OCI-LY3 (cell line): ENCODE measurements around the gene TMEM258.

ENCODE experiments used
- H2AFZ ChIP-seq: fragments of 200-600, 300-600 bp; shearing (Covaris generic); 2 replicates; pipeline ENCODE4 v1.6.0; 2014; ENCODE audit warnings: antibody characterized with exemption, low read depth, low read length
- H3K27ac ChIP-seq: fragments of 200-600, 300-600 bp; sonication (generic); 2 replicates; pipeline ENCODE4 v1.5.1; 2014; ENCODE audit warnings: mild to moderate bottlenecking, low read length, moderate library complexity, mixed read lengths
- H3K27me3 ChIP-seq: fragments of 200-600, 300-600 bp; sonication (generic); 2 replicates; pipeline ENCODE4 v1.6.1; 2014; ENCODE audit warnings: low read depth, low read length, mixed read lengths
- H3K36me3 ChIP-seq: fragments of 200-600, 300-600 bp; sonication (generic); replicated peaks from 2 replicates; pipeline ENCODE3; 2014; ENCODE audit warnings: low read depth, low read length, mixed read lengths
- H3K4me1 ChIP-seq: fragments of 300-600, 200-600 bp; sonication (generic); 2 replicates; pipeline ENCODE4 v1.6.1; 2014; ENCODE audit warnings: low read length, mixed read lengths
- H3K4me2 ChIP-seq: fragments of 200-600, 300-600 bp; sonication (generic); 2 replicates; pipeline ENCODE4 v1.6.1; 2014; ENCODE audit warnings: low read length, mixed read lengths
- H3K4me3 ChIP-seq: fragments of 300-600, 200-600 bp; sonication (generic); 2 replicates; pipeline ENCODE4 v1.5.1; 2014; ENCODE audit warnings: antibody characterized with exemption, mild to moderate bottlenecking, low read length, moderate library complexity
- H3K79me2 ChIP-seq: fragments of 300-600, 200-600 bp; shearing (Covaris generic); 2 replicates; pipeline ENCODE4 v1.6.1; 2014; ENCODE audit warnings: mild to moderate bottlenecking, low read length, mixed read lengths
- H3K9ac ChIP-seq: fragments of 300-600, 200-600 bp; shearing (Covaris generic); 2 replicates; pipeline ENCODE4 v1.6.0; 2014; ENCODE audit warnings: mild to moderate bottlenecking, low read length, moderate library complexity
- H3K9me3 ChIP-seq: fragments of 200-600, 300-600 bp; shearing (Covaris generic); 2 replicates; pipeline ENCODE4 v1.6.1; 2014; ENCODE audit warnings: low read length, mixed read lengths; ENCODE audit not compliant: insufficient read depth
- H4K20me1 ChIP-seq: fragments of 200-600, 300-600 bp; sonication (generic); 2 replicates; pipeline ENCODE4 v1.6.1; 2016; ENCODE audit warnings: low read length, mixed read lengths; ENCODE audit not compliant: insufficient read depth
- EZH2phosphoT487 ChIP-seq: fragments of 200-600 bp; shearing (Covaris generic); IDR thresholded peaks from 2 replicates; pipeline ENCODE4 v1.6.1; 2018; ENCODE audit warnings: antibody characterized with exemption, mixed run types, low read depth
- TF ChIP-seq, protein P1 (sequence below): fragments of 200-600, 300-600 bp; sonication (generic); IDR thresholded peaks from 2 replicates; pipeline ENCODE4 v1.5.1; 2014; ENCODE audit warnings: antibody characterized with exemption, low read length, low read depth

TMEM258 gene

DNA sequence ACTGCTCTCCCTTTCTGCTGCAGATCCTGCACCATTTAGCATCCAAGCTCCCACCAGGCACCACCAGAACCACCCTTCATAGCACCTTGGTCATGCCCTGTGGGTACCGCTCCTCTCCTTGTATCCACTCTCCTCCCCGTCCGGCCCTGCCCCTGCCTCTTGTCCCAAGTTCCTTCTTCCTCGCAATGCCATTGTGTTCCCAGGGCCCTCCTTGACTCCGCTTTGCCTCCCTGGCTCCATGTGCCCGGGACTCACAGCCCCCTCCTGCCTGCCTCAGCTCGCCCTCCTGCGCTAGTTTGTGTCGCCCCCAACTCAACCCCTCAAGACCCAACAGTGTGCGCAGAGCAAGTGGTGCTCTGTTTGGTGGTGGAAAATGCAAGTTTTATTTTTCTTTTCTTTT is 46.5 kb upstream of the TMEM258 start:
- no peak overlapping the region for H3K4me2 ChIP-seq
- peaks cover 4% of the 10 kb centered on the region; the same call in 1 of the 2 replicates for H4K20me1 ChIP-seq
- no peak overlapping the region for H3K4me3 ChIP-seq
- peaks cover 20% of the 10 kb centered on the region for H3K4me1 ChIP-seq
- H3K9ac ChIP-seq, result no peak overlapping the region
- H2AFZ ChIP-seq, result no peak overlapping the region
- H3K36me3 ChIP-seq, result peaks cover 74% of the 10 kb centered on the region
- peaks cover 40% of the 10 kb centered on the region for H3K79me2 ChIP-seq
- no peak overlapping the region for H3K27ac ChIP-seq
- no peaks in the 10 kb centered on the region for H3K9me3 ChIP-seq
- no peaks in the 10 kb centered on the region for H3K27me3 ChIP-seq
- TF ChIP-seq, protein P1, sequence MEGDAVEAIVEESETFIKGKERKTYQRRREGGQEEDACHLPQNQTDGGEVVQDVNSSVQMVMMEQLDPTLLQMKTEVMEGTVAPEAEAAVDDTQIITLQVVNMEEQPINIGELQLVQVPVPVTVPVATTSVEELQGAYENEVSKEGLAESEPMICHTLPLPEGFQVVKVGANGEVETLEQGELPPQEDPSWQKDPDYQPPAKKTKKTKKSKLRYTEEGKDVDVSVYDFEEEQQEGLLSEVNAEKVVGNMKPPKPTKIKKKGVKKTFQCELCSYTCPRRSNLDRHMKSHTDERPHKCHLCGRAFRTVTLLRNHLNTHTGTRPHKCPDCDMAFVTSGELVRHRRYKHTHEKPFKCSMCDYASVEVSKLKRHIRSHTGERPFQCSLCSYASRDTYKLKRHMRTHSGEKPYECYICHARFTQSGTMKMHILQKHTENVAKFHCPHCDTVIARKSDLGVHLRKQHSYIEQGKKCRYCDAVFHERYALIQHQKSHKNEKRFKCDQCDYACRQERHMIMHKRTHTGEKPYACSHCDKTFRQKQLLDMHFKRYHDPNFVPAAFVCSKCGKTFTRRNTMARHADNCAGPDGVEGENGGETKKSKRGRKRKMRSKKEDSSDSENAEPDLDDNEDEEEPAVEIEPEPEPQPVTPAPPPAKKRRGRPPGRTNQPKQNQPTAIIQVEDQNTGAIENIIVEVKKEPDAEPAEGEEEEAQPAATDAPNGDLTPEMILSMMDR, result no peak
- TF ChIP-seq EZH2phosphoT487, result no peak

DNA sequence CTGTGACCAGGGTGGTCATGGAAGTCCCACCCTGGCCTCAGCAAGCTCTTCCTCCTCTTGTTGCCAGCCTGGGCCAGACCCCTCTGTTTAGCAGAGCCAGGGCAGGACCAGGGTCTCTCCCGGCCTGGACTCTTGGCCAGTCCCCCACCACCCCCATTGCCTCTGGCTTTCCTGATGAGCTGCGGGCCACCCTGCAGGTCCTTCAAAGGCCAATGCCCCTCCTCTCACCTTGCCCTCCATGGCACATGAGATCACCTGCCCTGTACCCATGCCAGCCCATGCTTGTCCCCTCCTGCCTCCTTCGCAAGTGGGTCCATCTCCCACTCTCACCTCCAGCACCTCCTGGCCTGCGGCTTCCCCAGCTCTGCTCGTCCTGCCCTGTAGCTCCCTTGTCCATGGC is 46.1 kb upstream of the TMEM258 start:
- Histone ChIP-seq H3K27ac (no peak overlapping the region), H3K4me1 (peaks cover 24% of the 10 kb centered on the region), H3K36me3 (peaks cover 77% of the 10 kb centered on the region)

DNA sequence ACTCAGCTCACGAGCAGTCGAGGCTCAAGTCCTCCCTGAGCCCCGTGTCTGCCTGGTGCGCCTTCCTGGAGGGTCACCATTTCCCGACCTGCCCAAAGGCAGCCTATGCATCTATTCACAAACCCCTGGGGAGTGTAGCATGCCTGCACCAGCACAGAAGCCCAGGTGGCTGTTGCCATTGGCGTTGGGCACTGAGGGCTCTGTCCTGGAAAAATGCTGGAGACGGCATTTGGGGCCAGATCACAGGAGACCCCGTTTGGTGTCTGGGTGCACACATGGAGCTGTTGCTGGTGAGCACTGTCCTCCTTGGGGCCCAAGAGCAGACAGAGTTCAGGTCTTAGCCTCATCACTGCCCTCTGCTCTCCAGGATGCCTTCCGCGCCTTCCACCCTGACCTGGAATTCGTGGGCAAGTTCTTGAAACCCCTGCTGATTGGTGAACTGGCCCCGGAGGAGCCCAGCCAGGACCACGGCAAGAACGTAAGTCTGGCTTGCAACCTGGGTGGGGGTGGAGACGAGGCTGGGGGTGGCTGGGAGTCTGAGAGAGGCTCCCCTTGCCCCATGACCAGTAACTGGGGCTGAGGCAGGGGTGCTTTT is 45.1 kb upstream of the TMEM258 start:
- peaks cover 50% of the 10 kb centered on the region for H3K79me2 ChIP-seq
- no peak overlapping the region for H3K4me3 ChIP-seq
- H3K27me3 ChIP-seq, result no peaks in the 10 kb centered on the region
- no peak overlapping the region for H2AFZ ChIP-seq
- no peak overlapping the region for H3K9ac ChIP-seq
- no peaks in the 10 kb centered on the region for H3K9me3 ChIP-seq
- no peak overlapping the region for H3K4me2 ChIP-seq
- peaks cover 34% of the 10 kb centered on the region for H3K4me1 ChIP-seq
- peaks cover 77% of the 10 kb centered on the region for H3K36me3 ChIP-seq
- H4K20me1 ChIP-seq, result peaks cover 4% of the 10 kb centered on the region; the same call in 1 of the 2 replicates
- no peak overlapping the region for H3K27ac ChIP-seq
- TF ChIP-seq EZH2phosphoT487, result no peak
- TF ChIP-seq, protein P1, result no peak

More for the DNA sequence above, 46.1 kb upstream of the TMEM258 start:
- H3K9me3 ChIP-seq, result no peaks in the 10 kb centered on the region
- H3K27me3 ChIP-seq, result no peaks in the 10 kb centered on the region
- no peak overlapping the region for H3K4me2 ChIP-seq
- H3K79me2 ChIP-seq, result peaks cover 44% of the 10 kb centered on the region
- no peak overlapping the region for H3K9ac ChIP-seq
- H4K20me1 ChIP-seq, result peaks cover 4% of the 10 kb centered on the region; the same call in 1 of the 2 replicates
- no peak overlapping the region for H2AFZ ChIP-seq
- no peak overlapping the region for H3K4me3 ChIP-seq
- TF ChIP-seq, protein P1, result no peak
- no peak for TF ChIP-seq EZH2phosphoT487

DNA sequence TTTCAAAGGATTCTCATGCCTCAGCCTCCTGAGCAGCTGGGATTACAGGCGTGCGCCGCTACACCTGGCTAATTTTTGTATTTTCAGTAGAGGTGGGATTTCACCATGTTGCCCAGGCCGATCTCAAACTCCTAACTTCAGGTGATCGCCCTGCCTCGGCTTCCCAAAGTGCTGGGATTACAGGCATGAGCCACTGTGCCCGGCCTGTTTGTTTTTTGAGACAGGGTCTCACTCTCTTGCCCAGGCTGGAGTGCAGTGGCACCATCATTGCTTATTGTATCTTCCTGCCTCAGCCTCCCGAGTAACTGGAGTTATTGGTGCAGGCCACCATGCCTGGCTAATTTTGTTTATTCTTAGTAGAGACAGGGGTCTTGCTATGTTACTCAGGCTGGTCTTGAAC is 43.8 kb upstream of the TMEM258 start:
- H3K79me2 ChIP-seq, result peaks cover 62% of the 10 kb centered on the region
- no peak overlapping the region for H3K27ac ChIP-seq
- H3K36me3 ChIP-seq, result peaks cover 71% of the 10 kb centered on the region
- no peak overlapping the region for H2AFZ ChIP-seq
- H4K20me1 ChIP-seq, result peaks cover 15% of the 10 kb centered on the region
- H3K27me3 ChIP-seq, result no peaks in the 10 kb centered on the region
- H3K4me2 ChIP-seq, result no peak overlapping the region
- H3K4me3 ChIP-seq, result no peak overlapping the region
- TF ChIP-seq, protein P1, result no peak
- no peak for TF ChIP-seq EZH2phosphoT487
- no peaks in the 10 kb centered on the region for H3K9me3 ChIP-seq
- H3K4me1 ChIP-seq, result peaks cover 48% of the 10 kb centered on the region
- no peak overlapping the region for H3K9ac ChIP-seq
